ENCODE data around the gene BACH2.

The BACH2 gene

GRCh38 chr6:89951574-89952104 lies 345.0 kb downstream of the BACH2 start:
- DNase-seq = peak in 42 of 56 donors; percentile 5 to 61 (median 27)

GRCh38 chr6:89950879-89951391 lies 345.7 kb downstream of the BACH2 start:
- no peak for DNase-seq

- no peak for DNase-seq
Measured at GRCh38 chr6:89950446-89950845, 346.2 kb downstream of the BACH2 start.

GRCh38 chr6:89948876-89949275 lies 347.8 kb downstream of the BACH2 start:
- peak in 1 of 56 donors; percentile 7 for DNase-seq

GRCh38 chr6:89944826-89945407 lies 351.7 kb downstream of the BACH2 start:
- no peak for DNase-seq

- DNase-seq = no peak
Measured at GRCh38 chr6:89944181-89944755, 352.4 kb downstream of the BACH2 start.

- DNase-seq = no peak
Measured at GRCh38 chr6:89942601-89943000, 354.0 kb downstream of the BACH2 start.

- DNase-seq = no peak
Measured at GRCh38 chr6:89941763-89942497, 354.7 kb downstream of the BACH2 start.

GRCh38 chr6:89941031-89941762 lies 355.4 kb downstream of the BACH2 start:
- DNase-seq = peak in 43 of 56 donors; percentile 10 to 72 (median 40)

GRCh38 chr6:89940225-89941027 lies 356.2 kb downstream of the BACH2 start:
- DNase-seq = peak in 51 of 56 donors; percentile 11 to 87 (median 59)

- DNase-seq = no peak
Measured at GRCh38 chr6:89939144-89939543, 357.5 kb downstream of the BACH2 start.

- no peak for DNase-seq
Measured at GRCh38 chr6:89938014-89938413, 358.6 kb downstream of the BACH2 start.

- no peak for DNase-seq
Measured at GRCh38 chr6:89936177-89936576, 360.5 kb downstream of the BACH2 start.

GRCh38 chr6:89934685-89935366 lies 361.8 kb downstream of the BACH2 start:
- peak in 2 of 56 donors; percentile 11 to 13 for DNase-seq

GRCh38 chr6:89932245-89932802 lies 364.3 kb downstream of the BACH2 start:
- DNase-seq = no peak

- DNase-seq = no peak
Measured at GRCh38 chr6:89930789-89931188, 365.9 kb downstream of the BACH2 start.

GRCh38 chr6:89928604-89929003 lies 368.0 kb downstream of the BACH2 start:
- DNase-seq = no peak

GRCh38 chr6:89927791-89928550 lies 368.7 kb downstream of the BACH2 start:
- no peak for DNase-seq

GRCh38 chr6:89927264-89927663 lies 369.4 kb downstream of the BACH2 start:
- DNase-seq = no peak

All from amygdala (tissue), 56 donors.